Stomach (tissue), 9 donors: ENCODE data around the gene KRTAP5-9. TPM values are rescaled to one million over a fixed set of nuclear protein-coding genes. Genes with fewer than 3 reads are reported as not detected.
"Not testable (repeated sequence)": the region's sequence is repeated elsewhere in the genome, so short reads cannot be mapped to it uniquely, and the experiment has no call there.

Experiments
- DNase-seq, 2 donors: peaks; one replicate each; pipeline versions ENCODE4 v3.0.0 to v3.0.0-alpha.2; 2013 to 2019
- H3K27ac ChIP-seq, 5 donors: fragments of 200-600 bp in 4 of 5; sonication (generic) in 4 of 5; one replicate each; pipeline ENCODE4 v1.5.1; 2013 to 2019; ENCODE audit warnings: mild to moderate bottlenecking in 1 of 5, moderate library complexity in 1 of 5
- H3K27me3 ChIP-seq, 3 donors: fragments of 200-600 bp; sonication (generic); one replicate each; pipeline ENCODE4 v1.5.1; 2017 to 2019; ENCODE audit warnings: mixed run types in 1 of 3
- H3K36me3 ChIP-seq, 4 donors: fragments of 200-600 bp; sonication (generic); 1 replicate in 3 of 4; 2 replicates in 1 of 4; pipeline ENCODE4 v1.5.1; 2016 to 2019
- H3K4me1 ChIP-seq, 4 donors: fragments of 200-600 bp; sonication (generic); one replicate each; pipeline ENCODE4 v1.5.1; 2016 to 2019
- H3K4me3 ChIP-seq, 4 donors: fragments of 200-600 bp; sonication (generic) in 3 of 4; one replicate each; pipeline ENCODE4 v1.5.1; 2016 to 2019; ENCODE audit warnings: mild to moderate bottlenecking in 1 of 4
- H3K9me3 ChIP-seq, 4 donors: fragments of 200-600 bp; sonication (generic); one replicate each; pipeline ENCODE4 v1.5.1; 2016 to 2019
- EP300 ChIP-seq: sonication (generic); formaldehyde crosslinking; IDR thresholded peaks from one replicate; pipeline ENCODE4 v1.6.1; 2017; ENCODE audit warnings: antibody characterized with exemption
- POLR2A ChIP-seq, 4 donors: fragments of 450-650 bp; IDR thresholded peaks; one replicate each; pipeline ENCODE4 v1.6.1; 2016; ENCODE audit warnings: antibody characterized with exemption in 4 of 4, control low read depth in 2 of 4, mild to moderate bottlenecking in 1 of 4, moderate library complexity in 1 of 4
- POLR2AphosphoS5 ChIP-seq, 3 donors: sonication (generic); formaldehyde crosslinking; IDR thresholded peaks; one replicate each; pipeline ENCODE4 v1.6.1; 2016; ENCODE audit warnings: antibody characterized with exemption in 3 of 3
- WGBS, 5 donors: extraction: QIAGEN DNeasy Blood & Tissue Kit in 3 of 5; methylation state at CpG; one replicate each; pipeline versions ENCODE4 v1.1.5 to v1.1.7; 2013 to 2018; 5-methylcytosine and 5-hydroxymethylcytosine counted together
- intact Hi-C: fragments of 100-400 bp; cut with DNase I; formaldehyde crosslinking; loops from one replicate; pipeline ENCODE4 v1.15.1; 2023; ENCODE audit warnings: low total_unique reads
- polyA plus RNA-seq, 3 donors: library from polyadenylated mRNA; stranded (reverse); fragments of 200-250 nt; gene quantifications; one replicate each; pipeline ENCODE4 v1.2.3, GENCODE V29; 2013
- total RNA-seq, 5 donors: library from RNA; depleted of rRNA; stranded (reverse); fragments of >200 nt; gene quantifications; one replicate each; pipeline versions ENCODE4 v1.1.0 to v1.2.3, GENCODE V29; 2014 to 2016
- TF ChIP-seq, protein P1 (sequence below), 7 experiments: fragments of 450-650 bp in 4 of 7; fragments of 200-600 bp in 3 of 7; sonication (generic) in 3 of 7; IDR thresholded peaks; one replicate each; pipeline ENCODE4 v1.5.1; 2016 to 2019; ENCODE audit warnings: antibody characterized with exemption in 7 of 7, control low read depth in 2 of 7, mild to moderate bottlenecking in 1 of 7
- donor health status: healthy with polysubstance abuse.
- donor health status: Bipolar disorder and iron deficiency.
- donor health status: healthy.

Gene KRTAP5-9
- total and polyA plus RNA-seq, 8 donors = 0.55 TPM; not detected in 7

GRCh38 chr11:71519546-71519945 lies 28.7 kb upstream of the KRTAP5-9 start:
- Histone ChIP-seq H3K36me3 (no peaks in the 10 kb centered on the region), H3K9me3 (no peaks in the 10 kb centered on the region), H3K27ac (no peak overlapping the region), H3K4me1 (no peaks in the 10 kb centered on the region), H3K4me3 (no peak overlapping the region), H3K27me3 (no peaks in the 10 kb centered on the region)
- WGBS, 5 donors = 65 to 75% (median 72%) methylated on average over 10 of the region's 10 CpGs
- intact Hi-C loops = no loop called here
- TF ChIP-seq POLR2AphosphoS5 (IDR thresholded peaks at IDR 0.05) = no peak
- no peak for TF ChIP-seq POLR2A (IDR thresholded peaks at IDR 0.05)
- TF ChIP-seq EP300 = no peak
- TF ChIP-seq, protein P1, sequence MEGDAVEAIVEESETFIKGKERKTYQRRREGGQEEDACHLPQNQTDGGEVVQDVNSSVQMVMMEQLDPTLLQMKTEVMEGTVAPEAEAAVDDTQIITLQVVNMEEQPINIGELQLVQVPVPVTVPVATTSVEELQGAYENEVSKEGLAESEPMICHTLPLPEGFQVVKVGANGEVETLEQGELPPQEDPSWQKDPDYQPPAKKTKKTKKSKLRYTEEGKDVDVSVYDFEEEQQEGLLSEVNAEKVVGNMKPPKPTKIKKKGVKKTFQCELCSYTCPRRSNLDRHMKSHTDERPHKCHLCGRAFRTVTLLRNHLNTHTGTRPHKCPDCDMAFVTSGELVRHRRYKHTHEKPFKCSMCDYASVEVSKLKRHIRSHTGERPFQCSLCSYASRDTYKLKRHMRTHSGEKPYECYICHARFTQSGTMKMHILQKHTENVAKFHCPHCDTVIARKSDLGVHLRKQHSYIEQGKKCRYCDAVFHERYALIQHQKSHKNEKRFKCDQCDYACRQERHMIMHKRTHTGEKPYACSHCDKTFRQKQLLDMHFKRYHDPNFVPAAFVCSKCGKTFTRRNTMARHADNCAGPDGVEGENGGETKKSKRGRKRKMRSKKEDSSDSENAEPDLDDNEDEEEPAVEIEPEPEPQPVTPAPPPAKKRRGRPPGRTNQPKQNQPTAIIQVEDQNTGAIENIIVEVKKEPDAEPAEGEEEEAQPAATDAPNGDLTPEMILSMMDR (IDR thresholded peaks at IDR 0.05) = no peak
- DNase-seq = peak in 1 of 2 donors; percentile 20

GRCh38 chr11:71525188-71525937 lies 22.9 kb upstream of the KRTAP5-9 start:
- intact Hi-C loops = no loop called here
- TF ChIP-seq, protein P1 (IDR thresholded peaks at IDR 0.05) = no peak
- no peak for TF ChIP-seq POLR2A (IDR thresholded peaks at IDR 0.05)
- no peak for TF ChIP-seq POLR2AphosphoS5 (IDR thresholded peaks at IDR 0.05)
- no peak for TF ChIP-seq EP300

DNA sequence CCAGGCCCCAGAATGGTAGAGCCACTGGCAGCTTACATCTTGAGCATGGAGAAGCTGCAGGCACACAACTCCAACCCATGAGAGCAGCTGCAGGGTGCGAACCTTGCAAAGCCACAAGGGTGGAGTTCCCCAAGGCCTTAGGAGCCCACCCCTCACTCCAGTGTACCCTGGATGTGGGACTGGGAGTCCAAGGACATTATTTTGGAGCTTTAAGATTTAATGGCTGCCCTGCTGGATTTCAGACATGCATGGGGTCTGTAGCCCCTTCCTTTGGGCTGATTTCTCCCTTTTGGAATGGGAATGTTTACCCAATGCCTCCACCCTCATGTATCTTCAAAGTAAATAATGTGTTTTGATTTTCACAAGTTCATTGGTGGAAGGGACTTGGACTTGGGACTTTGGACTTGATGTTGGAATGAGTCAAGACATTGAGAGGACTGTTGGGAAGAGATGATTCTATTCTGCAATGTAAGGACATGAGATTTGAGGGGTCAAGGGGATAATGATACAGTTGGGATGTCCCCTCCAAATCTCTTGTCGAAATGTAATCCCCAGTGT lies 22.2 kb upstream of the KRTAP5-9 start:
- no peaks in the 10 kb centered on the region for H3K36me3 ChIP-seq
- peaks cover 0 to 4% (median 0%) of the 10 kb centered on the region in 4 donors for H3K9me3 ChIP-seq
- H3K27ac ChIP-seq = no peak overlapping the region
- H3K4me1 ChIP-seq = no peaks in the 10 kb centered on the region
- intact Hi-C loops = no loop called here
- DNase-seq = peak in 1 of 2 donors; percentile 24
- WGBS, 5 donors = 75 to 91% (median 81%) methylated on average over 2 of the region's 2 CpGs
- H3K27me3 ChIP-seq = no peaks in the 10 kb centered on the region
- no peak overlapping the region for H3K4me3 ChIP-seq
- TF ChIP-seq, protein P1 (IDR thresholded peaks at IDR 0.05) = no peak
- TF ChIP-seq POLR2A (IDR thresholded peaks at IDR 0.05) = no peak
- no peak for TF ChIP-seq EP300
- TF ChIP-seq POLR2AphosphoS5 (IDR thresholded peaks at IDR 0.05) = no peak

More at GRCh38 chr11:71525188-71525937, 22.9 kb upstream of the KRTAP5-9 start:
- H3K27me3 ChIP-seq = no peaks in the 10 kb centered on the region
- no peak for DNase-seq
- H3K27ac ChIP-seq = no peak overlapping the region
- H3K9me3 ChIP-seq = peaks cover 0 to 4% (median 0%) of the 10 kb centered on the region in 4 donors
- H3K4me3 ChIP-seq = no peak overlapping the region
- H3K36me3 ChIP-seq = no peaks in the 10 kb centered on the region
- WGBS, 5 donors = 46 to 83% (median 68%) methylated on average over 2 to 3 of the region's 3 CpGs
- H3K4me1 ChIP-seq = no peaks in the 10 kb centered on the region

GRCh38 chr11:71526796-71527575 lies 21.2 kb upstream of the KRTAP5-9 start, which contains the start of gene KRTAP5-7:
Gene KRTAP5-7 (plus strand): TSS chr11:71527267. CDS start chr11:71527301, 34 bp downstream.
- H3K9me3 ChIP-seq, H3K4me1 ChIP-seq, H3K36me3 ChIP-seq, H3K27ac ChIP-seq, H3K4me3 ChIP-seq, intact Hi-C loops, DNase-seq, H3K27me3 ChIP-seq: not testable (repeated sequence)
- 31 to 47% (median 43%) methylated on average over 8 to 10 of the region's 10 CpGs for WGBS, 5 donors
